Measurements from ENCODE around the gene BANP. TPM values are rescaled to one million over a fixed set of nuclear protein-coding genes. Genes with fewer than 3 reads are reported as not detected.
"Not testable (repeated sequence)": the region's sequence is repeated elsewhere in the genome, so short reads cannot be mapped to it uniquely, and the experiment has no call there.

BANP gene
- total and polyA plus RNA-seq, 2 donors (not counting 3 experiments of a cell fraction or from before 2014, with no cell fraction given) = 22.4 to 33.8 TPM

GRCh38 chr16:88040877-88041244, 89.6 kb downstream of the BANP start:
- not testable (repeated sequence) for FAIRE-seq; BruUV-seq (replicated peaks)

GRCh38 chr16:88041506-88041905, 90.3 kb downstream of the BANP start:
- H3K36me3 ChIP-seq (ENCODE audit: control insufficient read depth in 2 of 2, extremely low read depth in 1 of 2, insufficient read depth in 2 of 2, low read length in 2 of 2); H3K9ac ChIP-seq (replicated peaks; ENCODE audit: extremely low read depth, insufficient read depth, low read length); H3K27ac ChIP-seq (ENCODE audit: insufficient read depth, low read depth, low read length); H3K9me1 ChIP-seq (replicated peaks; ENCODE audit: control insufficient read depth, extremely low read depth, insufficient read depth, low read length); H3K4me2 ChIP-seq (ENCODE audit: insufficient read depth, low read length); DNase-seq (ENCODE audit: low read depth, low spot score); FAIRE-seq; intact Hi-C loops (cut with micrococcal nuclease); H2AFZ ChIP-seq (ENCODE audit: low read depth, low read length); H3K79me2 ChIP-seq (ENCODE audit: control insufficient read depth, insufficient read depth, low read length); H3K27me3 ChIP-seq (ENCODE audit: control insufficient read depth in 2 of 2, insufficient read depth in 2 of 2, low read length in 2 of 2); H3K9me3 ChIP-seq (replicated peaks; ENCODE audit: control insufficient read depth, insufficient read depth, low read length); H4K20me1 ChIP-seq (replicated peaks; ENCODE audit: control insufficient read depth, extremely low read depth, insufficient read depth, low read length); H3K4me3 ChIP-seq (replicated peaks in 1 of 3; ENCODE audit: insufficient read depth in 1 of 3, low read depth in 1 of 3, low read length in 3 of 3); H3K4me1 ChIP-seq (ENCODE audit: control insufficient read depth, extremely low read depth, insufficient read depth, low read length); CTCF ChIA-PET; dilution Hi-C loops (cut with MboI; ENCODE audit: extremely low pct_ligation_motif_present, low sequenced_read_pairs); BruUV-seq (replicated peaks); POLR2A ChIA-PET: not testable (repeated sequence)

More at GRCh38 chr16:88040877-88041244, 89.6 kb downstream of the BANP start:
- H3K27me3 ChIP-seq (ENCODE audit: control insufficient read depth in 2 of 2, insufficient read depth in 2 of 2, low read length in 2 of 2); H3K4me2 ChIP-seq (ENCODE audit: insufficient read depth, low read length); H3K9me3 ChIP-seq (replicated peaks; ENCODE audit: control insufficient read depth, insufficient read depth, low read length); H3K79me2 ChIP-seq (ENCODE audit: control insufficient read depth, insufficient read depth, low read length); H3K27ac ChIP-seq (ENCODE audit: insufficient read depth, low read depth, low read length); H3K4me3 ChIP-seq (replicated peaks in 1 of 3; ENCODE audit: insufficient read depth in 1 of 3, low read depth in 1 of 3, low read length in 3 of 3); H2AFZ ChIP-seq (ENCODE audit: low read depth, low read length); intact Hi-C loops (cut with micrococcal nuclease); CTCF ChIA-PET; H4K20me1 ChIP-seq (replicated peaks; ENCODE audit: control insufficient read depth, extremely low read depth, insufficient read depth, low read length); POLR2A ChIA-PET; H3K9ac ChIP-seq (replicated peaks; ENCODE audit: extremely low read depth, insufficient read depth, low read length); dilution Hi-C loops (cut with MboI; ENCODE audit: extremely low pct_ligation_motif_present, low sequenced_read_pairs); H3K4me1 ChIP-seq (ENCODE audit: control insufficient read depth, extremely low read depth, insufficient read depth, low read length); DNase-seq (ENCODE audit: low read depth, low spot score); H3K36me3 ChIP-seq (ENCODE audit: control insufficient read depth in 2 of 2, extremely low read depth in 1 of 2, insufficient read depth in 2 of 2, low read length in 2 of 2); H3K9me1 ChIP-seq (replicated peaks; ENCODE audit: control insufficient read depth, extremely low read depth, insufficient read depth, low read length): not testable (repeated sequence)

GRCh38 chr16:88041986-88042562, 90.8 kb downstream of the BANP start:
- H3K4me2 ChIP-seq (ENCODE audit: insufficient read depth, low read length); DNase-seq (ENCODE audit: low read depth, low spot score); dilution Hi-C loops (cut with MboI; ENCODE audit: extremely low pct_ligation_motif_present, low sequenced_read_pairs); H3K79me2 ChIP-seq (ENCODE audit: control insufficient read depth, insufficient read depth, low read length); BruUV-seq (replicated peaks); H4K20me1 ChIP-seq (replicated peaks; ENCODE audit: control insufficient read depth, extremely low read depth, insufficient read depth, low read length); CTCF ChIA-PET; H3K4me3 ChIP-seq (replicated peaks in 1 of 3; ENCODE audit: insufficient read depth in 1 of 3, low read depth in 1 of 3, low read length in 3 of 3); FAIRE-seq; H2AFZ ChIP-seq (ENCODE audit: low read depth, low read length); H3K4me1 ChIP-seq (ENCODE audit: control insufficient read depth, extremely low read depth, insufficient read depth, low read length); H3K9ac ChIP-seq (replicated peaks; ENCODE audit: extremely low read depth, insufficient read depth, low read length); H3K36me3 ChIP-seq (ENCODE audit: control insufficient read depth in 2 of 2, extremely low read depth in 1 of 2, insufficient read depth in 2 of 2, low read length in 2 of 2); intact Hi-C loops (cut with micrococcal nuclease); H3K27ac ChIP-seq (ENCODE audit: insufficient read depth, low read depth, low read length); H3K27me3 ChIP-seq (ENCODE audit: control insufficient read depth in 2 of 2, insufficient read depth in 2 of 2, low read length in 2 of 2); H3K9me3 ChIP-seq (replicated peaks; ENCODE audit: control insufficient read depth, insufficient read depth, low read length); POLR2A ChIA-PET; H3K9me1 ChIP-seq (replicated peaks; ENCODE audit: control insufficient read depth, extremely low read depth, insufficient read depth, low read length): not testable (repeated sequence)

- BruUV-seq (replicated peaks); DNase-seq (ENCODE audit: low read depth, low spot score); H4K20me1 ChIP-seq (replicated peaks; ENCODE audit: control insufficient read depth, extremely low read depth, insufficient read depth, low read length); H3K9ac ChIP-seq (replicated peaks; ENCODE audit: extremely low read depth, insufficient read depth, low read length); intact Hi-C loops (cut with micrococcal nuclease); H3K36me3 ChIP-seq (ENCODE audit: control insufficient read depth in 2 of 2, extremely low read depth in 1 of 2, insufficient read depth in 2 of 2, low read length in 2 of 2); dilution Hi-C loops (cut with MboI; ENCODE audit: extremely low pct_ligation_motif_present, low sequenced_read_pairs); H3K4me3 ChIP-seq (replicated peaks in 1 of 3; ENCODE audit: insufficient read depth in 1 of 3, low read depth in 1 of 3, low read length in 3 of 3); H3K9me3 ChIP-seq (replicated peaks; ENCODE audit: control insufficient read depth, insufficient read depth, low read length); H3K79me2 ChIP-seq (ENCODE audit: control insufficient read depth, insufficient read depth, low read length); CTCF ChIA-PET; FAIRE-seq; H3K4me2 ChIP-seq (ENCODE audit: insufficient read depth, low read length); H2AFZ ChIP-seq (ENCODE audit: low read depth, low read length); H3K27ac ChIP-seq (ENCODE audit: insufficient read depth, low read depth, low read length); H3K27me3 ChIP-seq (ENCODE audit: control insufficient read depth in 2 of 2, insufficient read depth in 2 of 2, low read length in 2 of 2); POLR2A ChIA-PET; H3K4me1 ChIP-seq (ENCODE audit: control insufficient read depth, extremely low read depth, insufficient read depth, low read length); H3K9me1 ChIP-seq (replicated peaks; ENCODE audit: control insufficient read depth, extremely low read depth, insufficient read depth, low read length): not testable (repeated sequence)
Measured at GRCh38 chr16:88043208-88043910, 92.1 kb downstream of the BANP start.

Measured in endothelial cell of umbilical vein (primary cell).